Breast epithelium (tissue), 3 donors: ENCODE data around the gene SCARF2.

Experiments used
- CTCF ChIP-seq, 3 donors: fragments of 450-650 bp; IDR thresholded peaks; one replicate each; pipeline ENCODE4 v1.5.1; 2016 to 2017; ENCODE audit warnings: antibody characterized with exemption in 3 of 3, mild to moderate bottlenecking in 3 of 3, moderate library complexity in 3 of 3
- POLR2A ChIP-seq: fragments of 450-650 bp; IDR thresholded peaks from one replicate; pipeline ENCODE4 v1.6.1; 2016; ENCODE audit warnings: antibody characterized with exemption, mild to moderate bottlenecking, moderate library complexity

GRCh38 chr22:20451920-20452319 lies 14.3 kb upstream of the SCARF2 start:
- TF ChIP-seq CTCF (IDR thresholded peaks at IDR 0.05) (no peak), POLR2A (no peak)
